HFF-Myc (cell line): Measurements from ENCODE around the gene SQSTM1.

Experiments
- DNase-seq: peaks from one replicate; pipeline ENCODE4 v3.0.0-alpha.2; 2011; ENCODE audit warnings: low read depth; ENCODE audit errors: extremely low read depth
- H3K4me3 ChIP-seq: replicated peaks from 2 replicates; pipeline ENCODE4 v1.5.1; 2011; ENCODE audit warnings: low read depth, mild to moderate bottlenecking, control low read depth, low read length
- TF ChIP-seq, protein P1 (sequence below): IDR thresholded peaks from 2 replicates; pipeline ENCODE4 v1.5.1; 2012; ENCODE audit warnings: mild to moderate bottlenecking, low read depth, low read length, control low read depth; ENCODE audit errors: missing control alignments

Gene SQSTM1

DNA sequence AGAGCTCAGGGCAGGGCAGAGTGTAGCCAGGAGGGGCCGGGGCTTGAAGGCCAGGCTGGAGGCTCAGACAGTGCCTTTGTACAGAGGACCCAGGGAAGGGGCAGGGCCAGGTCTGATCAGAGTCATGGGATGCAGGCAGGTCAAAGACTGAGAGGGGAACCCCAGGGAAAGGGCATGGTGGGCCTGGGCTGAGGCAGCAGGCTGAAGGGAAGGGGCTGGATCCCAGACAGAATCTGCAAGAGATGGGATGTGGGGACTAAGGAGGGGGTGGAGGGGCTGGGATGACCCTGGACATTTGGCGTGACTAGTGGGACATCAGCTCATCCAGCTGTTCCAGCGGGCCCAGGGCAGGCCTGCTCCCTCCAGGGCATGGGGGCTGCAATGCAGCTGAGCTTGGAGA is 53.4 kb downstream of the SQSTM1 start:
- no peak overlapping the region for H3K4me3 ChIP-seq
- TF ChIP-seq, protein P1, sequence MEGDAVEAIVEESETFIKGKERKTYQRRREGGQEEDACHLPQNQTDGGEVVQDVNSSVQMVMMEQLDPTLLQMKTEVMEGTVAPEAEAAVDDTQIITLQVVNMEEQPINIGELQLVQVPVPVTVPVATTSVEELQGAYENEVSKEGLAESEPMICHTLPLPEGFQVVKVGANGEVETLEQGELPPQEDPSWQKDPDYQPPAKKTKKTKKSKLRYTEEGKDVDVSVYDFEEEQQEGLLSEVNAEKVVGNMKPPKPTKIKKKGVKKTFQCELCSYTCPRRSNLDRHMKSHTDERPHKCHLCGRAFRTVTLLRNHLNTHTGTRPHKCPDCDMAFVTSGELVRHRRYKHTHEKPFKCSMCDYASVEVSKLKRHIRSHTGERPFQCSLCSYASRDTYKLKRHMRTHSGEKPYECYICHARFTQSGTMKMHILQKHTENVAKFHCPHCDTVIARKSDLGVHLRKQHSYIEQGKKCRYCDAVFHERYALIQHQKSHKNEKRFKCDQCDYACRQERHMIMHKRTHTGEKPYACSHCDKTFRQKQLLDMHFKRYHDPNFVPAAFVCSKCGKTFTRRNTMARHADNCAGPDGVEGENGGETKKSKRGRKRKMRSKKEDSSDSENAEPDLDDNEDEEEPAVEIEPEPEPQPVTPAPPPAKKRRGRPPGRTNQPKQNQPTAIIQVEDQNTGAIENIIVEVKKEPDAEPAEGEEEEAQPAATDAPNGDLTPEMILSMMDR, result no peak
- DNase-seq, result no peak

DNA sequence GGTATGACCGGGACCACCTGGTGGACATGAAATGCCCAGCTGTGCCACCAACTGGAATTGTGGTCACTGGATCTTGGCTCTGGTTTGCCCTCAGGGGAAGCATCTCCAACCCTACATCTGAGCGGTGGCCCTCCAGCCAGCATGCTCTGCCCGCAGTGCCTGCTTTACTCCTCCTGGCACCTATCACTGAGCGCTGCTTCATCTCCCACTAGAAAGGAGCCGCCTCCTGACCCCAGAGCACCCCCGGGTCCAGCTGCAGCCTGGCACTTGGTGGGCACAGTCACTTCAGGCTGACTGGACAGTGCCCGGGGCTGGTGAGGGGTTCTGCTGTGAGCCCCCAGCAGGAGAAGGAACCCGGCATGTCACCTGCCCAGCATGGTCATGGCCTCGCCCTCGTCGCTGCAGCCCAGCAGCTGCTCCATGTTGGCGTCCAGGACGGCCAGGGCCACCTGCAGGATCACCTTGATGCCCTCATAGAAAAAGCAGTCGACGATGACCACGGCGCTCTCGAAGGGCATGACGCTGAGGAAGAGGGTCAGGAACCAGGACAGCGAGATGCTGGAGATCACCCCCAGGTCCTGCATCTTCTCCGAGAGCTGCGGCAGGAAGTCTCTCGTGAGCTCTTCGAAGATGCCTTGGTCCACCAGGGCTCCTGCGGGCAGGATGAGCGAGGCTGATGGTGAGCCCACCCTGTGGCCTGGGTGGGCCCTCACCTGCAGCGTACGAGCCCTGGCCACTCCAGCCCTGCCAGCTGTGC is 54.0 kb downstream of the SQSTM1 start:
- DNase-seq, result no peak
- H3K4me3 ChIP-seq, result no peak overlapping the region
- TF ChIP-seq, protein P1, result no peak

DNA sequence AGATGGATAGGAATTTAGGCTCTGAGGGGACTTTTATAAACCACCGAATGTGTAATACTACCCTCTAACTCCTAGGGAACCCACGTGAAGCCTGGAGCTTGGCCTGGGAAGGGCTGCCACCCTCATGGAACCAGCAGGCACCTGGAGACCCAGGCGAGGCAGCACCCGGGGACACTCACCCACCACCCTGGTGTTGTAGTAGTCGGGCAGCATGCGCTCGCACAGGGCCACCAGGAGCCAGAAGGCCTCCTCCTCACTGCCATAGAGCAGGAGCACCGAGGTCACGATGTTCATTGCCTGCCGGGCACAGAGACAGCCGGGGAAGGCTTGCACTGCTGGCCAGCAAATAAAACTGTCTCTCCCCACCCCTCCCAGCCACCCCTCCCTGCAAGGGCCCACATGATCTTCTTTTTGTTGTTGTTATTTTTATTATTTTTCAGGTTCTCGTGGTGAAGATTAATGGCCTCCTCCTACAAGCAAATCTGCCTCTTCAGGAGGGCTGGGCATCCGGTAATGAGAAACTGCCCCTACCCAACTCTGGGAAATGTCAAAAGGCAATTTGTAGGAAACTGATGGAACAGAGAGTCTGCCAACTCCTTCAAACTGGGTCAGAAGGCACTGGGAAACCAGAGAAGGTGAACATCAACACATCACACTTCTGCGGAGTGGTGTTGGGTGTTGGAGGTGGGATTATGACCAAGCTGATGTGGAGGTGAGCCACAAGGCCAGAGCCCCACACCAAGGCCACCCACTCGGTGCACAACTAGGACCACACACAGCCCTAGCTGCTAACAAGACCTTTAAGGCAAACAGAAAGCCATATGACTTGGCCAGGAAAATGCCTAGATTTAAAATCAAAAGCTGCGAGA is 55.3 kb downstream of the SQSTM1 start:
- no peak overlapping the region for H3K4me3 ChIP-seq
- TF ChIP-seq, protein P1, result no peak
- DNase-seq, result no peak

DNA sequence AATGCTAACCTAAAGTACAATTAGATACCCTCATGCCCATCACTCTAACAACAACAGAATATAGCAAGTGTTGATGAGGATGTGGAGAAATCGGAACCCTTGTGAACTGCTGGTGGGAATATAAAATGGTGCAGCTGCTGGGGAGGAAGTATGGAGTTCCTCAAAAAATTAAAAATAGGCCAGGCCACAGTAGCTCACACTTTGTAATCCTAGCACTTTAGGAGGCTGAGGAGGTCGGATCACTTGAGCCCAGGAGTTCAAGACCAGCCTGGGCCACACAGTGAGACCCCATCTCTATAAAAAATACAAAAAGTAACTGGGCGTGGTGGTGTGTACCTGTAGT is 55.9 kb downstream of the SQSTM1 start:
- no peak for DNase-seq
- TF ChIP-seq, protein P1, result no peak
- no peak overlapping the region for H3K4me3 ChIP-seq

DNA sequence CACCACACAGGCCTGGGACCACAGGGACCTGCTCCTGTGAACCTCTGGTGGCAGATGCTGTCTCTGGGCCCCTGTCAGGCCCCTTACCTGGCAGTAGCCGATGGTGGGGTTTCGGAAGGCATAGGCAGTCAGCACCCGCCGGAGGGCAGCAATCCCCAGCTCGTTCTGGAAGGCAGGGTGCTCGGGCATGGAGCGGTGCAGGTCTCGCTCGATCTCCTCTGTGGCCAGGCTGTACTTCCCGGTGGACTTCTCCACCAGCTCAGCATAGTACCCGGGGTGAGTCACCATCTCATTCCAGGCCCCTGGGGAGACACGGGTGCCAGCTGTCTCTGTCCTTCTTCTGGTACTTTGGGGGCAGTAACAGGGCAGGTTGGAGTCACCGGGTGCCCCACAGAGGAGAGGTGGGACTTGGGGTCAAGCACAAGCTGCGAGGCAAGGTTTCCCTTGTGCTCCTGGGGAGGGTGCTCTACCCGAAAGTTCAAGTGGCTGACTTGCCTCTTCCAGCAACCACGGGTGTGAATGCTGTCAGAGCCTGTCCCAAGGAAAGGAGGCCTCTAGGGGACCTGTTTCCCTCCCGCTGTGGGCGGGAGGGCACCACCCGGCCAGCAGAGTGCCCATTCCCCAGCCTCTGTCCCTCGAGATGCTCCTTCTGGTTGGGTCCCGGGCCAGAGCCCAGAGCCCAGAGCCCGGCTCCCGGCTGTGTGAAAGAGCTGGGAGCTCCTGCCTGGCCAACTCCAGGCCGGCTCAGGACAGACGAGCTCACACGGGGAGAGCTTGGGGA is 57.7 kb downstream of the SQSTM1 start:
- TF ChIP-seq, protein P1, result no peak
- no peak for DNase-seq

DNA sequence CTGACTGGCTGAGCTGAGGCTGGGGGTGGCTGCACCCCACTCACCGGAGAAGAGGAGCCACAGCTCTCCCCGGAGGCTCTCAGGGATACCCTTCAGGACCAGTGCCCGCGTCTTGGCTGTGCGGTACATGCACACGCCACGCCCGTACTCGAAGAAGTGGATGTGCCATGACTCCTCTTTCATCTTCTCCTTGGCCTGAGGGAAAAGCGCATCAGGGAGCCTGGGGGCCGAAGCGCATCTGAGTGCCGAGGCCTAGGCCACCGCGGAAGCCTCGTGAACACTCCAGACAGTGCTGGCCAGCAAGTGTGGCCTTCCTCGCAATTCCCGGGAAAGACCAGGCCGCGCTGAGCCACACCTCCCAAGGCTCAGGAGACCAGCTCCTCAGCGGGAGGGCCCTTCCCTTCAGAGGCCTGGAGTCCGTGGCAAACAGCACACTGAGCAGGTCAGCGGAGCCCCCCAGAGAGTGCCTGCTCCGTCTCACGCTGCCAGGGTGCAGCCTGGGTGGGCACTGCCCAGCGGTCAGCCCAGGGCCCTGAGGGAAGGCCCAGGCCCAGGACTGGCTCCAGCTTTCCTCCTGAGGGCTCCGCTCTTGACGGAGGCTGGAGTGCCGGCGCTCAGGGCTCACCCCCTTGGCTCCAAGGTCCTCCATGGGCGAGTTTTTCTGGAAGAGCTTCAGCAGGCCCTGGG is 58.4 kb downstream of the SQSTM1 start:
- H3K4me3 ChIP-seq, result no peak overlapping the region
- no peak for DNase-seq
- TF ChIP-seq, protein P1, result no peak

More for the DNA sequence above, 57.7 kb downstream of the SQSTM1 start:
- no peak overlapping the region for H3K4me3 ChIP-seq
